HG03139 (cell line): ENCODE measurements around the gene SH3RF3.

Experiments
- ATAC-seq: cut with Tn5 transposase; IDR thresholded peaks from one replicate; pipeline ENCODE4 v1.9.1; 2021; ENCODE audit not compliant: unreplicated experiment

Gene SH3RF3

GRCh38 chr2:109330056-109330455 is 201.1 kb downstream of the SH3RF3 start:
- no peak for ATAC-seq

GRCh38 chr2:109331081-109331480 is 202.1 kb downstream of the SH3RF3 start:
- no peak for ATAC-seq

- ATAC-seq = peak; percentile 39
These were observed 203.2 kb downstream of the SH3RF3 start for GRCh38 chr2:109331896-109332848.

GRCh38 chr2:109332880-109333279 is 203.9 kb downstream of the SH3RF3 start:
- ATAC-seq = no peak

GRCh38 chr2:109333414-109334210 is 204.6 kb downstream of the SH3RF3 start:
- ATAC-seq = no peak

- ATAC-seq = no peak
These were observed 206.7 kb downstream of the SH3RF3 start for GRCh38 chr2:109335631-109336176.

GRCh38 chr2:109336296-109336695 is 207.3 kb downstream of the SH3RF3 start:
- no peak for ATAC-seq

GRCh38 chr2:109337221-109337620 is 208.2 kb downstream of the SH3RF3 start:
- no peak for ATAC-seq

- no peak for ATAC-seq
These were observed 210.5 kb downstream of the SH3RF3 start for GRCh38 chr2:109339519-109339966.

GRCh38 chr2:109340381-109340780 is 211.4 kb downstream of the SH3RF3 start:
- ATAC-seq = no peak

GRCh38 chr2:109341355-109342255 is 212.6 kb downstream of the SH3RF3 start:
- no peak for ATAC-seq

- ATAC-seq = no peak
These were observed 213.3 kb downstream of the SH3RF3 start for GRCh38 chr2:109342256-109342850.

- ATAC-seq = no peak
These were observed 213.9 kb downstream of the SH3RF3 start for GRCh38 chr2:109342930-109343329.

- no peak for ATAC-seq
These were observed 214.5 kb downstream of the SH3RF3 start for GRCh38 chr2:109343460-109343859.

- ATAC-seq = no peak
These were observed 215.3 kb downstream of the SH3RF3 start for GRCh38 chr2:109344270-109344805.

GRCh38 chr2:109345091-109345490 is 216.1 kb downstream of the SH3RF3 start:
- no peak for ATAC-seq

- no peak for ATAC-seq
These were observed 216.9 kb downstream of the SH3RF3 start for GRCh38 chr2:109345653-109346480.

GRCh38 chr2:109346601-109347228 is 217.7 kb downstream of the SH3RF3 start:
- no peak for ATAC-seq
